Breast epithelium (tissue), 3 donors: Measurements from ENCODE around the gene EFR3B.

Source experiments
- POLR2A ChIP-seq: fragments of 450-650 bp; IDR thresholded peaks from one replicate; pipeline ENCODE4 v1.6.1; 2016; ENCODE audit warnings: antibody characterized with exemption, mild to moderate bottlenecking, moderate library complexity
- TF ChIP-seq, protein P1 (sequence below), 3 donors: fragments of 450-650 bp; IDR thresholded peaks; one replicate each; pipeline ENCODE4 v1.5.1; 2016 to 2017; ENCODE audit warnings: antibody characterized with exemption in 3 of 3, mild to moderate bottlenecking in 3 of 3, moderate library complexity in 3 of 3

DNA sequence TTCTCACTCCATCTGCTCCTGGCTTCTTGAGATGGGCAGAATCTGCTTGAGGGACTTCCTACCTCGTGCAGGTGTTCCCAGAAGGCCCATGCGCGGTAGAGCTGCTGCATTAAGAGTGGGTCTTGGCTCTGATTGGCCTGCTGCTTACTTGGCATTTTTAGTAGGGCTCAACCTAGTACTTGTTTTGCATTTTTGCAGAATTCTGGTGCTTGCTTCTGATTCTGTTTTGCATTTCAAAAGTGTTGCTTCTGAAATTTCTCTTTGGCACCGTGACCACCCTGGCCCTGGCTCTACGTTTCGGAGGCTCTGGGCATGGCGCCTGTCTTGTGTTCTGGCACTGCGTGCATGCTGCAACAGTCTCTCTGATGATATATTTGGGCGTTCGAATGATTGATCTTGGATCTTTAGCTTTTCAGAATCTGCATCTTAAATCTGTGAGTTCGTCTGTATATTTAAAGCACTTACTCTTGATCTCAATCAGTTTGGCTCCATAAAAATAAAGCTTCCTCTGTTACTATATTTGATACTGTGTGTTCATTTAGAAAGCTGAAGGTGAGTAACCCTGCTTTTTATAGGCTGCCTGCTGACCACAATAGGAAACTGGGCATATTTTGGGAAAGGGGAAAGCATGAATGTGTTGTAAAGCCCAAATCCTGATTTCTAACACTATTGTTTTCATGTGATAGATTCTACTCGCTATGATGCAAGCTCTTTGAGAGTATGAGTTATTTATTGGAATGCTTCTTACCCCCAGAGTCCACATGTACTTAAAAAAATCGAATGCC is 22.2 kb downstream of the EFR3B start:
- TF ChIP-seq POLR2A = no peak
- TF ChIP-seq, protein P1, sequence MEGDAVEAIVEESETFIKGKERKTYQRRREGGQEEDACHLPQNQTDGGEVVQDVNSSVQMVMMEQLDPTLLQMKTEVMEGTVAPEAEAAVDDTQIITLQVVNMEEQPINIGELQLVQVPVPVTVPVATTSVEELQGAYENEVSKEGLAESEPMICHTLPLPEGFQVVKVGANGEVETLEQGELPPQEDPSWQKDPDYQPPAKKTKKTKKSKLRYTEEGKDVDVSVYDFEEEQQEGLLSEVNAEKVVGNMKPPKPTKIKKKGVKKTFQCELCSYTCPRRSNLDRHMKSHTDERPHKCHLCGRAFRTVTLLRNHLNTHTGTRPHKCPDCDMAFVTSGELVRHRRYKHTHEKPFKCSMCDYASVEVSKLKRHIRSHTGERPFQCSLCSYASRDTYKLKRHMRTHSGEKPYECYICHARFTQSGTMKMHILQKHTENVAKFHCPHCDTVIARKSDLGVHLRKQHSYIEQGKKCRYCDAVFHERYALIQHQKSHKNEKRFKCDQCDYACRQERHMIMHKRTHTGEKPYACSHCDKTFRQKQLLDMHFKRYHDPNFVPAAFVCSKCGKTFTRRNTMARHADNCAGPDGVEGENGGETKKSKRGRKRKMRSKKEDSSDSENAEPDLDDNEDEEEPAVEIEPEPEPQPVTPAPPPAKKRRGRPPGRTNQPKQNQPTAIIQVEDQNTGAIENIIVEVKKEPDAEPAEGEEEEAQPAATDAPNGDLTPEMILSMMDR (IDR thresholded peaks at IDR 0.05) = no peak
